ENCODE results near the gene MGAM2.

MGAM2 gene

GRCh38 chr7:142108728-142109505 is 2.6 kb upstream of the MGAM2 start:
- TF ChIP-seq, protein P1, sequence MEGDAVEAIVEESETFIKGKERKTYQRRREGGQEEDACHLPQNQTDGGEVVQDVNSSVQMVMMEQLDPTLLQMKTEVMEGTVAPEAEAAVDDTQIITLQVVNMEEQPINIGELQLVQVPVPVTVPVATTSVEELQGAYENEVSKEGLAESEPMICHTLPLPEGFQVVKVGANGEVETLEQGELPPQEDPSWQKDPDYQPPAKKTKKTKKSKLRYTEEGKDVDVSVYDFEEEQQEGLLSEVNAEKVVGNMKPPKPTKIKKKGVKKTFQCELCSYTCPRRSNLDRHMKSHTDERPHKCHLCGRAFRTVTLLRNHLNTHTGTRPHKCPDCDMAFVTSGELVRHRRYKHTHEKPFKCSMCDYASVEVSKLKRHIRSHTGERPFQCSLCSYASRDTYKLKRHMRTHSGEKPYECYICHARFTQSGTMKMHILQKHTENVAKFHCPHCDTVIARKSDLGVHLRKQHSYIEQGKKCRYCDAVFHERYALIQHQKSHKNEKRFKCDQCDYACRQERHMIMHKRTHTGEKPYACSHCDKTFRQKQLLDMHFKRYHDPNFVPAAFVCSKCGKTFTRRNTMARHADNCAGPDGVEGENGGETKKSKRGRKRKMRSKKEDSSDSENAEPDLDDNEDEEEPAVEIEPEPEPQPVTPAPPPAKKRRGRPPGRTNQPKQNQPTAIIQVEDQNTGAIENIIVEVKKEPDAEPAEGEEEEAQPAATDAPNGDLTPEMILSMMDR (IDR thresholded peaks at IDR 0.05) = no peak
- no peak for TF ChIP-seq ZFX (IDR thresholded peaks at IDR 0.05; ENCODE audit: borderline replicate concordance)
- no peak overlapping the region for H3K27ac ChIP-seq

- TF ChIP-seq, protein P1 (IDR thresholded peaks at IDR 0.05) = no peak
- no peak for TF ChIP-seq ZFX (IDR thresholded peaks at IDR 0.05; ENCODE audit: borderline replicate concordance)
- H3K27ac ChIP-seq = no peak overlapping the region
Observed at GRCh38 chr7:142110098-142110497, 1.4 kb upstream of the MGAM2 start.

- no peak overlapping the region for H3K27ac ChIP-seq
- no peak for TF ChIP-seq ZFX (IDR thresholded peaks at IDR 0.05; ENCODE audit: borderline replicate concordance)
- TF ChIP-seq, protein P1 (IDR thresholded peaks at IDR 0.05) = no peak
Observed at GRCh38 chr7:142110638-142111037, 880 bp upstream of the MGAM2 start.

DNA sequence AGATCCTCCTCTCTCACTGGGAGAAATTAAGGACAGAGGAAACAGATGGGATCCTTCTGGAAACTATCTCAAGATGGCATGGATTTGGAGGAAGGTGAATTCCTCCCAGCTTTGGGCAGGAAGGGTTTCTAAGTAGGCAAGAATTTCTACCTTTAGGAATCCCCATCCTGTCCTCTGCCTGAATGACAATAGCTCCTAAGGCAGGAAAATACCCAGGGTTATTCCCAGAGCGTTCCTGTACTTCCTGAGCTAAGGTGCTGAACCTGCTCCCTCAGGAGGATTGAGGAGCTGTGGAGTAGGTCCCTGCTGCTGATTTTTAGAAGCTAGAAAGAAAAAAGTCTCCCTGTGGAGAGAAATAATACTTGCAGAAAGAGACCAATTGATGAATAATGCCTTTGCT is 568 bp downstream of the MGAM2 start:
- no peak overlapping the region for H3K27ac ChIP-seq
- no peak for TF ChIP-seq ZFX (IDR thresholded peaks at IDR 0.05; ENCODE audit: borderline replicate concordance)
- TF ChIP-seq, protein P1 (IDR thresholded peaks at IDR 0.05) = no peak

DNA sequence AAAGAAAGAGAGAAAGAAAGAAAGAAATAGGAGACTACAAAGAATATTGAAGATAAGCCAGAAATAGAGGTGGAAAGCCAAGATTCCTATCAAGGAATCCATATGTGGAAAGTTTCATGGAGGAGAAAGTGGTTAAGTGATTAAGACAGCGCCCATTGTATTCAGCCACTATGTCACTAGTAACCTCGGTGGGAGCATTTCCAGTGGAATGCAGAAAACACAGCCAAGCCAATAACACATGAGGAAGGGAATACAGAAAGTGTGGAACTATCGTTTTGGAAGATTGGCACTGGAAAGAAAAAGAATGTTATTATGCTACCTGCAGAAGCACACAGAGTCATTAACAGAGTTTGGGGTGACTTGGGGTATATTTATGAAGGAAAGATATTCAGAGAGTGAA is 2.7 kb downstream of the MGAM2 start:
- no peak overlapping the region for H3K27ac ChIP-seq
- TF ChIP-seq, protein P1 (IDR thresholded peaks at IDR 0.05) = no peak
- no peak for TF ChIP-seq ZFX (IDR thresholded peaks at IDR 0.05; ENCODE audit: borderline replicate concordance)

DNA sequence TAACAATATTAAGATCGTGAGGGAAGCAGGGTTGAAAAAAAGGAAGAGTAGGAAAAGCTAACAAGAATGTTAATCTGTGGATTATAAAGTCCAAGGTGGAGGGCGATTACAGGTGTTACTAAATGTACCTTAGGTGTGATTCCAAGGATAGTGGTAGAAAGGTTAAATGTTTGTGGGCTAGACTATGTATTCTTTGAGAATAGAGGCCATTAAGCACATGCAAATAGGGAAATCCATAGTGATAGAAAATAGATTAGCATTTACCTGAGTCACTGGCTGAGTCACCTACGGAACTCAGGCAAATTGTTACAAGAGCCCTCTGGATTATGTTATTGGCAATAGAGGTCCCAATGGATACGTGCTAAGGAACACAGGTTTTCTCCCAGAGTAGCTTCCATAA is 9.0 kb downstream of the MGAM2 start:
- TF ChIP-seq, protein P1 (IDR thresholded peaks at IDR 0.05) = no peak
- no peak for TF ChIP-seq ZFX (IDR thresholded peaks at IDR 0.05; ENCODE audit: borderline replicate concordance)
- H3K27ac ChIP-seq = no peak overlapping the region

- no peak overlapping the region for H3K27ac ChIP-seq
- TF ChIP-seq ZFX (IDR thresholded peaks at IDR 0.05; ENCODE audit: borderline replicate concordance) = no peak
- TF ChIP-seq, protein P1 (IDR thresholded peaks at IDR 0.05) = no peak
Observed at GRCh38 chr7:142123184-142123583, 11.7 kb downstream of the MGAM2 start.

Data from 22Rv1 (cell line).